Activated CD4-positive, alpha-beta T cell treated with anti-CD3 and anti-CD28 coated beads for 48 hours (primary cell): ENCODE results near the gene FAM156B.
"Not testable (repeated sequence)": the region's sequence is repeated elsewhere in the genome, so short reads cannot be mapped to it uniquely, and the experiment has no call there.

Source experiments
- DNase-seq: peaks from one replicate; pipeline ENCODE4 v3.0.0-alpha.2; 2020

The FAM156B gene

DNA sequence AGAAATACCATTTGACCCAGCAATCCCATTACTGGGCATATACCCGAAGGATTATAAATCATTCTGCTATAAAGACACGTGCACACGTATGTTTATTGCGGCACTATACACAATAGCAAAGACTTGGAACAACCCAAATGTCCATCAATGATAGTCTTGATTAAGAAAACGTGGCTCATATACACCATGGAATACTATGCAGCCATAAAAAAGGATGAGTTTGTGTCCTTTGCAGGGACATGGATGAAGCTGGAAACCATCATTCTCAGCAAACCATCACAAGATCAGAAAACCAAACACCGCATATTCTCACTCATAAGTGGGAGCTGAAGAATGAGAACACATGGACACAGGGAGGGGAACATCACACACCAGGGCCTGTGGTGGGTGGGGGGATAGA, 33.1 kb downstream of the FAM156B start:
- DNase-seq: not testable (repeated sequence)

DNA sequence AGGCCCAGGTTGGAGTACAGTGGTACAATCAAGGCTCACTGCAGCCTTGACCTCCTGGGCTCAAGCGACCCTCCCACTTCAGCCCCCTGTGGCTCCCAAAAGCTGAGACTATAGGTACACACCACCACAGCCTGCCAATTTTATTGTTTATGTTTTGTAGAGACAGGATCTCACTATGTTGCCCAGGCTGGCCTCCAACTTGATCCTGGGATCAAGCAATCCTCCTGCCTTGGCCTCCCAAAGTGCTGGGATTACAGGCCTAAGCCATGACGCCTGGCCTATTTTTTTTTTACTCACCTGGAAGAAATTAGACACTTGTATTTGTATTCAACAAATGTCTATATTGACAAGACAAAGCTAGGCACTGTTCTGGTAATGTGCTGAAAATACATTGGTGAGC, 36.1 kb downstream of the FAM156B start:
- DNase-seq: no peak

DNA sequence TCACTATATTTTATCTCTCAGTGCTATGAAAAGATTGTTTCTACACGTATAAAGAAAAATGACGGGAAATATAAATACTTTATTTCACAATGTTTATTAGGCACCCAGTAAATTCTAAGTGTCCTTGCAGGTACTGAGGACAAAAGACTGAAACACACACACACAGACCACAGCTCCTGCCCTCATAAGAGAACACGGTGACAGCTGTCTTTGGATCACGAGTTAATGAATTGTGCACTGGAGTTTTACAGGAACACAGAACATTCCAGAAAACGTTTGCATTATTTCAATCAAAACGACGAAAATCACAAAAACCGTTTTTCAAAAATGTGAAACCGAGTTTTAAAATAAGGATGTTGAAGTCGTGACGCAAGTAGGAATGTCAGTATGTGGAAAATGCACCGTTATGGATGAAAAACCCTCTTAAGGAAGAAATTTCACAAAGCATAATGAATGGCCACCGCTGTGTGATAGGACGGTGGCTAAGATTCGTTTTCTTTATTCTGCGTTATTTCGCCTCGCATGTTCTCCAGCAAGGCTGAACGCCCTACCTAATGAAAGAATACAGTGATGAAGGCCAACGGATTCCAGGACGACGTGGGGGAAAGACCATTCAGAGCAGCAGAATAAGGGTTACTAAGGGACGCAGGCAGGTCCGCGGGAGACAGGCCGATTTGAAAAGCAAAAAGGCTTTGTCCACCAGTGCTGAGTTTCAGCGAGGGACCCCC, 37.0 kb downstream of the FAM156B start:
- DNase-seq: no peak

DNA sequence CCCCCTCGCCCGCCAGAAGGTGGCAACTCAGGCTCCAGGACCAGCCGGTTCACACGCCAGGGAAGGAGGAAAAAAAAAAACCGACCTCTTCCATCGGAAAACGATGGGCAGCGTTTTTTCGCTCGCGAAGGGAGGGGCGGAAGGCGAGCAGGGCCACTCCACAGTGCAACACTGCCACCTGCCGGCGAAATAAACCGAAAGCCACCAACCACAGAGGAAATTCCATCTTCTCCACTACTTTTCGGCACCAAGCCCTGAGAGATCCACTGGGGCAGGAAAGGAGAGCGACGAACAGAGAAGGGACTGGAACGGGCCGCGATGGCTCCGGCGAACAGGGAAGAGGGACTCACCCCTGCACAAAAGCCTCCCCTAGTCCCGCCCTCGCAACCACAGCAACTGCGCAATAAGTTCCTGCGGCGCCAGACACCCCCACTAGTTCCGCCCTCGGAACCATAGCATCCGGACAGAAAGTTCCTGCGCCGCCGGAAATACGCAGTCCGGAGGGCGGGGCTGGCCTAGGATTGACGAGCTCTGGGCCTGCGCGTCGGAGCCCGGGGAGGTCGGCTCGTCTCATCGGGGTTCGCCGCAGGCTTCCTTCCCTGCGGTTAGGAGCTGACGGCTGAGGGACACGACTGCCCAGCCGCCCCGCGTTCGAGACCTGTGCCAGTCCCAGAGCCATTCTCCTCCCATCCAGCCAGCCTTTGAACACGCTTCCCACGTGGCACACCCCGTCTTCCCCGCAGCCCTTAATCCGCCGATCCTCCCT, 37.8 kb downstream of the FAM156B start:
- DNase-seq: peak; percentile 91

DNA sequence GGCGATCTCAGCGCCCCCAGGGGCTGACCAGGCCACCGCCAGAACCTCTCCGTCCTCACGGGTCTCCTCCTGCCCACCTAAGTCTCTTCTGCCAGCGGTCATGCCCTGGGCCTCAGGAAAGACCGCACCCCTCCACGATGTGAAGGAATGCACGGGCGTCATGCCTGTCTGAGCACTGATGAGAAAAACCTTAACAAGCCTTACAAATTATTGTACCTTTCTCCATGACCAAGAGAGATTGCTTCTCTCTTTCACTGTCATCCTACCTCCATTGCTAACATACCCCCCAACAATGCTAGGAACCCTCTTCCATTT, 38.3 kb downstream of the FAM156B start:
- DNase-seq: not testable (repeated sequence)

DNA sequence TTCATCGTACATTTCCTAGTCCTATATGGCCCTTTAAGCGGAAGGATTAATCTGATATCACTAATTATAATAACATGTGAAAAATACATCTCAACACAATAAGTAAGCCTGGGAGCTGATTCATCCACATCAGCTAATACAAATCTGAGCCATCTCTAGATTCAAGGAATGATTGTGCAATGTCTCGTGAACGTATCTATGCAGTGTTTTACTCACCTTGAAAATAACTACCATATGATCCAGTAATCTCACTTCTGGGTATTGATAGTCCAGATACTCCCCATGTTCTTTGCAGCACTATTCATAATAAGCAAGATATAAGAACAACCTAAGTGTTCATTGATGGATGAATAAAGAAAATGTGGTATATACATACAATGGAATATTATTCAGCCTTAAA, 43.6 kb downstream of the FAM156B start:
- not testable (repeated sequence) for DNase-seq

DNA sequence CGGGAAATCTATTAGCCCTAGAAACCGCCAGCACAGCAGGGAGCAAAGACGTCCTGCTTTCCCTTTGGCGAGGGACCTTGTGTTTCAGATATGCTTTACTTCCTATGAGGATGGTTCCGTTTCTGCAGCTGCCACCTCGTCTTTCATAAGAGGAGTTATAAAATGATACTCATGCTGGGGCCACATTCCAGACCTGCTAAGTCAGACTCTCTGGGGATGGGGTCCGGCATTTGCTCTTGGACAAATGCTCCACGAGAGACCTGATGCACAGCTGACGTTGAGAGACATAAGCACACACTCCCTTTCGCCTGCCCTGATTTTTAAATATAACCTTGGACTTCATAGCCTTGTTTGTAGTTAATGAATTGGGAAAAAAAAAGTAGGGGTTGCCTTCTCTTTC, 44.6 kb downstream of the FAM156B start:
- DNase-seq: not testable (repeated sequence)

DNA sequence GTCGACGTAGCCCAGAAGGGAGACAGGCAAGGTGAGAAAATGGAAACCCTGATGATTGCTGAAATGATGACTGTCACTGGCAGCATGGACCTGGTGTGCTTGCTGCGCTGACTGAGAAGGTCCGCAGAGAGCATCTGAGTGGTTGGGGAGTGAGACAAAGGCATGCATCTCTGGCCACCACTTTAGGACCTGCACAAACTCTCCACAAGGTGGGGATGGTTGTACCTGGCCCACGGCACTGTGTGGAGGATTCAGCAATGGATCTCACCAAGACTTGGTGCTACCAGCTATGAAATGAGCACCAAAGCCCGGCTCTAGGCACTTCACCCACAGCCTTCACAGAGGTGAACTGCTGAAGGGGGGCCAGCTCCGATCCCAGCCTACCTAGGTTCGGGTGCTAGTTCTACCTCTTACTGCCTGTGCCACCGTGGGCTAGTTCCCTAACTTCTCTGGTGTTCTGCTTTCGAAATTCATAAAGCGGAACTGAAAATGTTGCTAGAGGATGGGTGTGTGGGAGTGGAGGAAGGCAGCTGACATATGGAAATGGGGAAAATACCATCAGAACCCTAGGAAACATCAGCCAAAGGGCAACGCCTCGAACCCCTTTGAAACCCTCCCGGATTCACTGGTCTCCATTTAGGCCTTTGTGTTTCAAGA, 48.8 kb downstream of the FAM156B start:
- DNase-seq: not testable (repeated sequence)

DNA sequence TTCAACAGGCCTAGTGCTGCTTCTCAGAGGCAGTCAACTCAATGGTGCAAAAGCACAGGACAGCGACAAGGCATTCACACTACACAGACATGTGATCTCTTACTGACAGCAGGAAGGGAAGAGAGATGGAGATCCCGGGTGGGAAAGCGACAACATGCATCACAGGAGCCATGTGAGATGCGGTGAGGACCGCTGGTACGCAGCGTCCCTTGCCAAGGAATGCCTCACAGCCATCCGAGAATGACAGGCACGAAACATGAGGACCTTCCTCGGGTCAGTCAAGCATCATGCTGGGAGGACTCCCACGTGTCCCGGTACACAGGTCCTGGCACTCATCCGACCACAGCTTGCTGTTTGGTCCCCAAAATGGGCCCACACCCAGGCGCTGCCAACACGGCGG, 50.4 kb downstream of the FAM156B start:
- DNase-seq: not testable (repeated sequence)

DNA sequence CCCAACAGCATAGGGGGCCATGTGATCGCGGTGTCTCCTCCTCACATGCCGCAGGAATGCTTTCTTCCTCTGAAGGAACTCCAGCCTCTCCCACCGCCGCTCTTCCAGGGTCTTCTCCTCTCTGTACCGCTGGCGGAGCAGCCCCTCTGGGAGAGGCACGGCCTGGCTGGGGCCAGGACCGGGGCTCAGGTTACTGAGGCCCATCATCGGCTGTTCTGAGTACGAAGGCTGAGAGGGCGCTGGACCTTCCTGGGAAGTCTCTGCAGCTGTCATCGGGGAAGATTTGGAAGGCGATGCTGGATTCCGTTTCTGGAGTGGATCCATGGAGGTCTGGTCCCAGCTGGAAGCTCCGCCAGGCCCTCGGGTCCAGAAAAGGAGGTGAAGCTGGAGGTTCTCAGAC, 51.1 kb downstream of the FAM156B start:
- not testable (repeated sequence) for DNase-seq

DNA sequence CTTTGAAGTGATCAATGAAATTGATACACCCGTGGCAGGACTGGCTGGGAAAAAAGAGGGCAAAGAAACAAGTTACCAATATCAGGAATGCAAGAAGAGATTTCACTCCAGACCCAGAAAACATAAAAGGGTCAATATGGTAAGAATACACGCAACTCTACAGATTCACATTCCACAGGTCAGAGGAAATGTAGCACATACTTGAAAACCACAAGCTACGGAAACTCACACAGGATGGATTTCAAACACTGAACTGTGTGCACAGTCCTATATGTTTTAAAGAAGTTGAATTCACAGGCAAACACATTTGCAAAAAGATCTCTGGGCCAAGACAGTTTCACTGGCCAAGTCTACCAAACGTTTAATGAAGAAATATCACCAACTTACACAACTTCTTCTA, 52.2 kb downstream of the FAM156B start:
- DNase-seq: not testable (repeated sequence)

DNA sequence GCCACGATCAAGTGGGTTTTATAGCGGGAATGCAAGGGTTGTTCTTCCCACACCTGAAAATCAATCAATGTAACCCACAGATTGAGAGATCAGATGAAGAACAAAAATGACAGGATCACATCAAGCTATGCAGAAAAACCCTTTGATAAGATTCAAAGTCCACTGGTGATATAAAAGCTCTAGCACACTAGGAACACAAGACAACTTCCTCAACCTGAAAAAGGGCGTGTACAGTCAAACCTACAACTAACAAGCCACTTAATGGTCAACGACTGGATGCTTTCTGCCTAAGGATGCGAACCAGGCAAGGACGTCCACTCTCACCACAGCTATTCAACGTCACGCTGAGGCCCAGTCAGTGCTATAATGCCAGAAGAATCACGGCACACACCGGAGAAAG, 52.8 kb downstream of the FAM156B start:
- not testable (repeated sequence) for DNase-seq
